Left lung (tissue), 10 donors: Measurements from ENCODE around the gene GRID1. TPM values are rescaled to one million over a fixed set of nuclear protein-coding genes. Genes with fewer than 3 reads are reported as not detected.

Source experiments
- ATAC-seq: fragments of 200-7000 bp; cut with Tn5 transposase; one replicate; pipeline ENCODE4 v1.9.1; 2020; ENCODE audit warnings: moderate library complexity
- DNase-seq, 4 donors: peaks; one replicate each; pipeline ENCODE4 v3.0.0-alpha.2; 2013 to 2020
- H3K27ac ChIP-seq, 2 donors: fragments of 200-600 bp; sonication (generic) in 1 of 2; one replicate each; pipeline versions ENCODE4 v1.5.0 to v1.8.0; 2020 to 2021
- H3K27me3 ChIP-seq, 2 donors: fragments of 200-600 bp; sonication (generic) in 1 of 2; one replicate each; pipeline versions ENCODE4 v1.5.0 to v1.8.0; 2020 to 2021
- H3K36me3 ChIP-seq, 2 donors: fragments of 200-600 bp; sonication (generic) in 1 of 2; one replicate each; pipeline versions ENCODE4 v1.5.0 to v1.8.0; 2020 to 2021
- H3K4me1 ChIP-seq, 2 donors: fragments of 200-600 bp; one replicate each; pipeline ENCODE4 v1.8.0; 2021
- H3K4me3 ChIP-seq, 2 donors: fragments of 200-600 bp; sonication (generic) in 1 of 2; one replicate each; pipeline versions ENCODE4 v1.5.0 to v1.8.0; 2020 to 2021; ENCODE audit warnings: mild to moderate bottlenecking in 1 of 2
- H3K9me3 ChIP-seq, 2 donors: fragments of 200-600 bp; sonication (generic) in 1 of 2; one replicate each; pipeline versions ENCODE4 v1.5.0 to v1.8.0; 2020 to 2021
- CTCF ChIP-seq, 2 donors: fragments of 200-600 bp; sonication (generic) in 1 of 2; IDR thresholded peaks; one replicate each; pipeline versions ENCODE4 v1.5.0 to v1.8.0; 2021; ENCODE audit warnings: antibody characterized with exemption in 2 of 2
- intact Hi-C, 2 donors: fragments of 100-400 bp; cut with DNase I; formaldehyde crosslinking; loops; one replicate each; pipeline versions ENCODE4 v1.11.2 to v1.14.2; 2022
- polyA plus RNA-seq, 6 donors: library from polyadenylated mRNA; unstranded; fragments of 120-200 nt; gene quantifications; one replicate each; pipeline ENCODE4 v1.2.1, GENCODE V29; 2013; ENCODE audit not compliant: insufficient read length in 6 of 6
- total RNA-seq, 2 donors: library from RNA; stranded (reverse); fragmentation: NEBNext Ultra II Directional; extraction: Animal tissue kit (Norgen Biotek cat#: 25700); gene quantifications; one replicate each; pipeline ENCODE4 v1.2.1, GENCODE V29; 2021
- donor health status: DM: no; HTN: yes; CAD: no.
- donor health status: DM: no; HTN: no; CAD: no.

The GRID1 gene
- total and polyA plus RNA-seq, 8 donors = 0.81 to 2.6 (median 1.2) TPM

- ATAC-seq = no peak
- intact Hi-C loops = no loop called here
- H3K27ac ChIP-seq = no peak overlapping the region
Observed at GRCh38 chr10:86411852-86412560, 45.4 kb upstream of the GRID1 start.

DNA sequence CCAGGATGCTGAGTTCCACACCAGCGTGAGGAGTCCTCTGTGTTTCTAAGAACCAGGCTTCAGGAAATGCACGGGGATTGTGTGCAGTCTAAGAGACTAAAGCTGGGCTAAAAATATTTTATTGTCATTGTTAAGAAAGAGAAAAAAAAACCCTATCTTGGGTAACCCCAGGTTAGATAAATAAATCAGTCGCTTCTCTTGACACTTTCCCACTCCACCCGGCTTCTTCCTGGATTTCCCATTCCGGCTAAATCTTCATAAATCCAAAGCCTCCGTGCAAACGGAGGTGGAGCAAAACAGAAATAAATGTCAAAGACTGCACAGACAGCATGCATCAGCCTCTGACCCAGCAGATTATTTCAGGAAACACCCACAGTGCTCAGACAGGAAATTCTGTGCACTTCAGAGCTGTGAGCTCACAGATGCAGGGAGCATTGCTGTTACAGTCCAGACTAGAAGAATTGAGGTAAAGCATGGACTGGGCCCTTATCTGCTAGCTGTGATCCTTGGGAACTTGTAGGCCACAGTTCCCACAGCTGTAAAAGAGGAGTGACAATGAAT lies 44.8 kb upstream of the GRID1 start:
- Histone ChIP-seq H3K4me3 (no peak overlapping the region), H3K27ac (no peak overlapping the region), H3K4me1 (peaks cover 7 to 14% of the 10 kb centered on the region in 2 donors), H3K27me3 (peaks cover 0 to 7% of the 10 kb centered on the region in 2 donors), H3K9me3 (no peaks in the 10 kb centered on the region), H3K36me3 (no peaks in the 10 kb centered on the region)
- ATAC-seq (peak; percentile 75), DNase-seq (no peak)
- intact Hi-C loops = no loop called here
- no peak for TF ChIP-seq CTCF (IDR thresholded peaks at IDR 0.05)

More at GRCh38 chr10:86411852-86412560, 45.4 kb upstream of the GRID1 start:
- TF ChIP-seq CTCF (IDR thresholded peaks at IDR 0.05) = no peak
- Histone ChIP-seq H3K9me3 (no peaks in the 10 kb centered on the region), H3K27me3 (peaks cover 0 to 11% of the 10 kb centered on the region in 2 donors), H3K36me3 (no peaks in the 10 kb centered on the region), H3K4me1 (peaks cover 7 to 14% of the 10 kb centered on the region in 2 donors), H3K4me3 (no peak overlapping the region)
- DNase-seq = no peak

DNA sequence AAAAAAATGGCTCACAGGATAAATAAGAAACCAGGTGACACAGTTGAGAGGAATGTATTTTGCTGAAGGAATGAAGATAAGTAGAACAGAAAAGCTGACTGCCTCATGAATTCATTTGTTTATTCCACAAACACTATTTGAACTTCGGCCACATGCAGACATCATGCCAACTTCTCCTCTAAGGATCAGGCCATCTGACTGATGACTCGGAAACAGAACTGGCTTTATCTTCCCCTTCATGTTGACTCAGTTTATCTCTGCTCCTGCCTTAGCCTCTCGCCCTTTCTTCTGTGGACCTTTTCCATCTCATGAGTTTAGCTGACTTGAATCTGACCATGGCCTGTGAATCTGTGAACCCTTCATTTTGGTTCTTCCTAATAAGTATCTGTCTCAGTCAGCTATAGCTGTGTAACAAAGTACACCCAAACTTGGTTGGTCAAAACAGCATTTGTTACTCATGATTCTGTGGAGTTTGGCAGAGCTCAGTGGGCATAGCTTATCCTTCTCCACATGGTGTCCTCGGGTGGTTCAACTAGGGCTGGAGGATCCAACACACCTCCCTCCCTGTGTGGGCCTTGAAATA lies 44.0 kb upstream of the GRID1 start:
- intact Hi-C loops = no loop called here
- DNase-seq = no peak
- no peak for TF ChIP-seq CTCF (IDR thresholded peaks at IDR 0.05)
- H3K4me1 ChIP-seq = peaks cover 7 to 14% of the 10 kb centered on the region in 2 donors
- H3K27me3 ChIP-seq = no peaks in the 10 kb centered on the region
- H3K36me3 ChIP-seq = no peaks in the 10 kb centered on the region
- no peak overlapping the region for H3K4me3 ChIP-seq
- no peaks in the 10 kb centered on the region for H3K9me3 ChIP-seq
- no peak overlapping the region for H3K27ac ChIP-seq
- no peak for ATAC-seq

GRCh38 chr10:86409183-86409582 lies 42.6 kb upstream of the GRID1 start:
- ATAC-seq = no peak
- H3K27ac ChIP-seq = no peak overlapping the region
- no peak overlapping the region for H3K4me3 ChIP-seq
- H3K36me3 ChIP-seq = no peaks in the 10 kb centered on the region
- H3K27me3 ChIP-seq = no peaks in the 10 kb centered on the region
- no peak for DNase-seq
- peaks cover 7 to 14% of the 10 kb centered on the region in 2 donors for H3K4me1 ChIP-seq
- intact Hi-C loops = loop anchor here in 1 of 2 donors (5.0 kb wide), 1 partner anchor 178 kb away; no protein-coding TSS in a partner anchor
- TF ChIP-seq CTCF (IDR thresholded peaks at IDR 0.05) = no peak
- no peaks in the 10 kb centered on the region for H3K9me3 ChIP-seq

- Histone ChIP-seq H3K9me3 (no peaks in the 10 kb centered on the region), H3K4me3 (no peak overlapping the region), H3K4me1 (peaks cover 9 to 26% of the 10 kb centered on the region in 2 donors), H3K36me3 (no peaks in the 10 kb centered on the region), H3K27ac (no peak overlapping the region), H3K27me3 (peaks cover 9 to 40% of the 10 kb centered on the region in 2 donors)
- DNase-seq = no peak
- intact Hi-C loops = no loop called here
- no peak for ATAC-seq
- TF ChIP-seq CTCF (IDR thresholded peaks at IDR 0.05) = no peak
Observed at GRCh38 chr10:86403183-86403797, 36.7 kb upstream of the GRID1 start.
